Stimulated activated naive CD8-positive, alpha-beta T cell treated with anti-CD3 and anti-CD28 coated beads, Interleukin-15, amount 100 ng/mL, for 72 hours (primary cell): ENCODE data around the gene OCLN.
"Not testable (repeated sequence)": the region's sequence is repeated elsewhere in the genome, so short reads cannot be mapped to it uniquely, and the experiment has no call there.

Experiments used
- ATAC-seq: fragments of 150-1000 bp; cut with Tn5 transposase; 2 replicates; pipeline ENCODE4 v1.10.0; 2021; ENCODE audit warnings: mild to moderate bottlenecking, moderate library complexity
- DNase-seq, 2 donors: peaks; one replicate each; pipeline ENCODE4 v3.0.0; 2021 to 2022
- H3K27ac Mint-ChIP-seq, 2 donors: one replicate each; pipeline ENCODE4 v1.8.0; 2022; ENCODE audit warnings: mild to moderate bottlenecking in 2 of 2, mixed read lengths in 2 of 2, moderate library complexity in 2 of 2
- H3K27me3 Mint-ChIP-seq: one replicate; pipeline ENCODE4 v1.8.0; 2022; ENCODE audit warnings: mixed read lengths
- H3K4me1 Mint-ChIP-seq: one replicate; pipeline ENCODE4 v1.8.0; 2022; ENCODE audit warnings: mild to moderate bottlenecking, mixed read lengths
- H3K4me3 Mint-ChIP-seq, 2 donors: one replicate each; pipeline ENCODE4 v1.8.0; 2022; ENCODE audit warnings: mild to moderate bottlenecking in 2 of 2, mixed read lengths in 2 of 2, moderate library complexity in 1 of 2
- H3K9me3 Mint-ChIP-seq, 2 donors: one replicate each; pipeline ENCODE4 v1.8.0; 2022; ENCODE audit warnings: mixed read lengths in 2 of 2

The OCLN gene

GRCh38 chr5:69505306-69505705 lies 12.7 kb downstream of the OCLN start:
- H3K4me1 Mint-ChIP-seq, result no peaks in the 10 kb centered on the region
- peaks cover 12% of the 10 kb centered on the region for H3K27me3 Mint-ChIP-seq
- no peak for DNase-seq
- no peaks in the 10 kb centered on the region for H3K9me3 Mint-ChIP-seq
- no peak overlapping the region for H3K27ac Mint-ChIP-seq
- H3K4me3 Mint-ChIP-seq, result no peak overlapping the region
- no peak for ATAC-seq

- Mint-ChIP-seq H3K4me1 (no peaks in the 10 kb centered on the region), H3K27me3 (no peaks in the 10 kb centered on the region), H3K9me3 (no peaks in the 10 kb centered on the region), H3K4me3 (no peak overlapping the region), H3K27ac (no peak overlapping the region)
- DNase-seq (no peak), ATAC-seq (no peak)
Observed at GRCh38 chr5:69509212-69509611, 16.6 kb downstream of the OCLN start.

- DNase-seq (no peak), ATAC-seq (no peak)
- Mint-ChIP-seq H3K4me1 (no peaks in the 10 kb centered on the region), H3K27ac (no peak overlapping the region), H3K4me3 (no peak overlapping the region), H3K9me3 (no peaks in the 10 kb centered on the region), H3K27me3 (no peaks in the 10 kb centered on the region)
Observed at GRCh38 chr5:69510694-69511093, 18.1 kb downstream of the OCLN start.

- DNase-seq, result no peak
- no peaks in the 10 kb centered on the region for H3K4me1 Mint-ChIP-seq
- no peaks in the 10 kb centered on the region for H3K9me3 Mint-ChIP-seq
- no peak overlapping the region for H3K27ac Mint-ChIP-seq
- ATAC-seq, result no peak
- no peak overlapping the region for H3K4me3 Mint-ChIP-seq
- no peaks in the 10 kb centered on the region for H3K27me3 Mint-ChIP-seq
Observed at GRCh38 chr5:69512740-69513260, 20.2 kb downstream of the OCLN start.

GRCh38 chr5:69515570-69515969 lies 23.0 kb downstream of the OCLN start:
- H3K4me3 Mint-ChIP-seq, H3K27ac Mint-ChIP-seq, DNase-seq, H3K4me1 Mint-ChIP-seq, H3K9me3 Mint-ChIP-seq, H3K27me3 Mint-ChIP-seq, ATAC-seq: not testable (repeated sequence)

GRCh38 chr5:69516769-69517168 lies 24.2 kb downstream of the OCLN start:
- DNase-seq, result no peak
- H3K27ac Mint-ChIP-seq, result no peak overlapping the region
- ATAC-seq, result no peak
- no peaks in the 10 kb centered on the region for H3K4me1 Mint-ChIP-seq
- no peaks in the 10 kb centered on the region for H3K27me3 Mint-ChIP-seq
- no peak overlapping the region for H3K4me3 Mint-ChIP-seq
- H3K9me3 Mint-ChIP-seq, result no peaks in the 10 kb centered on the region

- Mint-ChIP-seq H3K4me3 (no peak overlapping the region), H3K9me3 (no peaks in the 10 kb centered on the region), H3K27ac (no peak overlapping the region), H3K4me1 (no peaks in the 10 kb centered on the region), H3K27me3 (no peaks in the 10 kb centered on the region)
- ATAC-seq (no peak), DNase-seq (no peak)
Observed at GRCh38 chr5:69517763-69518212, 25.2 kb downstream of the OCLN start.

GRCh38 chr5:69519285-69519684 lies 26.7 kb downstream of the OCLN start:
- H3K27ac Mint-ChIP-seq, result no peak overlapping the region
- no peaks in the 10 kb centered on the region for H3K27me3 Mint-ChIP-seq
- no peak for ATAC-seq
- H3K9me3 Mint-ChIP-seq, result no peaks in the 10 kb centered on the region
- H3K4me3 Mint-ChIP-seq, result no peak overlapping the region
- no peak for DNase-seq
- no peaks in the 10 kb centered on the region for H3K4me1 Mint-ChIP-seq

GRCh38 chr5:69522035-69522434 lies 29.4 kb downstream of the OCLN start:
- no peak for ATAC-seq
- H3K9me3 Mint-ChIP-seq, result no peaks in the 10 kb centered on the region
- H3K27ac Mint-ChIP-seq, result no peak overlapping the region

GRCh38 chr5:69525490-69525889 lies 32.9 kb downstream of the OCLN start:
- DNase-seq, result no peak

More at GRCh38 chr5:69522035-69522434, 29.4 kb downstream of the OCLN start:
- DNase-seq, result no peak
- no peaks in the 10 kb centered on the region for H3K27me3 Mint-ChIP-seq
- no peak overlapping the region for H3K4me3 Mint-ChIP-seq
- H3K4me1 Mint-ChIP-seq, result no peaks in the 10 kb centered on the region

GRCh38 chr5:69526660-69527059 lies 34.1 kb downstream of the OCLN start:
- Mint-ChIP-seq H3K4me1 (no peaks in the 10 kb centered on the region), H3K27ac (no peak overlapping the region), H3K9me3 (no peaks in the 10 kb centered on the region), H3K27me3 (peaks cover 13% of the 10 kb centered on the region), H3K4me3 (no peak overlapping the region)
- DNase-seq (no peak), ATAC-seq (no peak)

More at GRCh38 chr5:69525490-69525889, 32.9 kb downstream of the OCLN start:
- no peak overlapping the region for H3K4me3 Mint-ChIP-seq
- H3K27ac Mint-ChIP-seq, result no peak overlapping the region
- ATAC-seq, result no peak
- H3K9me3 Mint-ChIP-seq, result no peaks in the 10 kb centered on the region
- H3K4me1 Mint-ChIP-seq, result no peaks in the 10 kb centered on the region
- H3K27me3 Mint-ChIP-seq, result peaks cover 4% of the 10 kb centered on the region

GRCh38 chr5:69527128-69527770 lies 34.7 kb downstream of the OCLN start:
- DNase-seq (no peak), ATAC-seq (no peak)
- Mint-ChIP-seq H3K27me3 (peaks cover 16% of the 10 kb centered on the region), H3K4me3 (no peak overlapping the region), H3K9me3 (no peaks in the 10 kb centered on the region), H3K27ac (no peak overlapping the region), H3K4me1 (no peaks in the 10 kb centered on the region)

- Mint-ChIP-seq H3K27ac (no peak overlapping the region), H3K4me1 (no peaks in the 10 kb centered on the region), H3K4me3 (no peak overlapping the region), H3K27me3 (peaks cover 19% of the 10 kb centered on the region), H3K9me3 (no peaks in the 10 kb centered on the region)
- ATAC-seq (no peak), DNase-seq (no peak)
Observed at GRCh38 chr5:69528035-69528434, 35.4 kb downstream of the OCLN start.

GRCh38 chr5:69528609-69529008 lies 36.0 kb downstream of the OCLN start:
- Mint-ChIP-seq H3K4me1 (no peaks in the 10 kb centered on the region), H3K9me3 (no peaks in the 10 kb centered on the region), H3K27me3 (peaks cover 19% of the 10 kb centered on the region), H3K27ac (no peak overlapping the region), H3K4me3 (no peak overlapping the region)
- no peak for ATAC-seq
- no peak for DNase-seq

- no peak for ATAC-seq
- Mint-ChIP-seq H3K27ac (no peak overlapping the region), H3K9me3 (no peaks in the 10 kb centered on the region), H3K27me3 (peaks cover 19% of the 10 kb centered on the region), H3K4me3 (no peak overlapping the region), H3K4me1 (no peaks in the 10 kb centered on the region)
- no peak for DNase-seq
Observed at GRCh38 chr5:69530561-69531405, 38.2 kb downstream of the OCLN start.

- Mint-ChIP-seq H3K4me1 (no peaks in the 10 kb centered on the region), H3K27ac (no peak overlapping the region), H3K4me3 (no peak overlapping the region), H3K9me3 (no peaks in the 10 kb centered on the region), H3K27me3 (peaks cover 19% of the 10 kb centered on the region)
- ATAC-seq (no peak), DNase-seq (no peak)
Observed at GRCh38 chr5:69531406-69531801, 38.8 kb downstream of the OCLN start.
